Body of pancreas (tissue), 4 donors: ENCODE data around the gene DEK. TPM values are rescaled to one million over a fixed set of nuclear protein-coding genes. Genes with fewer than 3 reads are reported as not detected.

Experiments used
- ATAC-seq: fragments of 150-250 bp; one replicate; pipeline ENCODE4 v1.9.1; 2016
- DNase-seq, 4 donors: peaks; one replicate each; pipeline ENCODE4 v3.0.0-alpha.2; 2019
- H3K27ac ChIP-seq, 4 donors: fragments of 200-600 bp; sonication (generic); 1 replicate in 3 of 4; 2 replicates in 1 of 4; pipeline versions ENCODE4 v1.5.1 to v1.6.1; 2016 to 2019; ENCODE audit warnings: mild to moderate bottlenecking in 1 of 4, mixed read lengths in 1 of 4, moderate library complexity in 1 of 4
- H3K27me3 ChIP-seq, 2 donors: fragments of 200-600 bp; sonication (generic); one replicate each; pipeline ENCODE4 v1.6.0; 2016; ENCODE audit warnings: mild to moderate bottlenecking in 1 of 2
- H3K36me3 ChIP-seq, 2 donors: fragments of 200-600 bp; sonication (generic); replicated peaks in 1 of 2; 2 replicates each; pipeline ENCODE4 v1.5.1; 2016; ENCODE audit warnings: low read depth in 2 of 2; ENCODE audit not compliant: insufficient read depth in 1 of 2
- H3K4me1 ChIP-seq: fragments of 200-600 bp; sonication (generic); one replicate; pipeline ENCODE4 v1.6.0; 2016
- H3K4me3 ChIP-seq, 2 donors: fragments of 200-600 bp; sonication (generic); 1 replicate in 1 of 2; 2 replicates in 1 of 2; pipeline ENCODE4 v1.5.1; 2016 to 2019
- H3K9me3 ChIP-seq, 3 donors: fragments of 200-600 bp; sonication (generic); 1 replicate in 2 of 3; 2 replicates in 1 of 3; pipeline ENCODE4 v1.5.1; 2016
- POLR2A ChIP-seq, 3 donors: fragments of 450-650 bp; IDR thresholded peaks; one replicate each; pipeline ENCODE4 v1.6.1; 2016; ENCODE audit warnings: antibody characterized with exemption in 3 of 3, mild to moderate bottlenecking in 2 of 3
- WGBS, 2 donors: methylation state at CpG; one replicate each; pipeline ENCODE4 v1.1.5; 2017; 5-methylcytosine and 5-hydroxymethylcytosine counted together
- intact Hi-C: fragments of 100-400 bp; cut with DNase I; formaldehyde crosslinking; loops from one replicate; pipeline ENCODE4 v1.15.1; 2023
- total RNA-seq, 2 donors: library from RNA; depleted of rRNA; stranded (reverse); fragments of >200 nt; gene quantifications; one replicate each; pipeline ENCODE4 v1.1.0, GENCODE V29; 2016
- TF ChIP-seq, protein P1 (sequence below), 7 experiments: fragments of 450-650 bp in 4 of 7; fragments of 200-600 bp in 3 of 7; sonication (generic) in 3 of 7; IDR thresholded peaks; one replicate each; pipeline ENCODE4 v1.5.1; 2016 to 2019; ENCODE audit warnings: antibody characterized with exemption in 7 of 7

The DEK gene
- total RNA-seq, 2 donors from 2014 or later, result 67.2 to 72.9 TPM

DNA sequence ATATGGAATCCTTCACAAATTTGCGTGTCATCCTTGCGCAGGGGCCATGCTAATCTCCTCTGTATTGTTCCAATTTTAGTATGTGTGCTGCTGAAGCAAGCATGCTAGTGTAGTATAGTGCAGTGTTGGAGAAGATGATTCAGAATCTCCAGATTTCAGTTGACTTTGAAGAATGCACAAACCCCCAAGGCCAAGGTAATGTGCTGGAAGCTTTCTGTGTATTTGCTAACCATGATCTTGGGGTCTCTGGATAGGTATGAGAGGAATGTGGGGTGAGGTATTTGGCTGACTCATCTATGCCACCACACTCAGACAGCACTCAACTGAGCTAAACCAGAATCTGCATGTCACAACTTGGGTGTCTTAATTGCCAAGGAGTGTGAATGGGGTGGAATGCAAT is 42.6 kb upstream of the DEK start:
- H3K27me3 ChIP-seq, result no peaks in the 10 kb centered on the region
- intact Hi-C loops, result no loop called here
- no peak overlapping the region for H3K27ac ChIP-seq
- no peaks in the 10 kb centered on the region for H3K4me1 ChIP-seq
- WGBS, 2 donors, result 83 to 89% methylated on average over 2 of the region's 2 CpGs
- H3K9me3 ChIP-seq, result no peaks in the 10 kb centered on the region
- DNase-seq (no peak), ATAC-seq (no peak)
- H3K4me3 ChIP-seq, result no peak overlapping the region
- TF ChIP-seq POLR2A (IDR thresholded peaks at IDR 0.05), result no peak
- TF ChIP-seq, protein P1, sequence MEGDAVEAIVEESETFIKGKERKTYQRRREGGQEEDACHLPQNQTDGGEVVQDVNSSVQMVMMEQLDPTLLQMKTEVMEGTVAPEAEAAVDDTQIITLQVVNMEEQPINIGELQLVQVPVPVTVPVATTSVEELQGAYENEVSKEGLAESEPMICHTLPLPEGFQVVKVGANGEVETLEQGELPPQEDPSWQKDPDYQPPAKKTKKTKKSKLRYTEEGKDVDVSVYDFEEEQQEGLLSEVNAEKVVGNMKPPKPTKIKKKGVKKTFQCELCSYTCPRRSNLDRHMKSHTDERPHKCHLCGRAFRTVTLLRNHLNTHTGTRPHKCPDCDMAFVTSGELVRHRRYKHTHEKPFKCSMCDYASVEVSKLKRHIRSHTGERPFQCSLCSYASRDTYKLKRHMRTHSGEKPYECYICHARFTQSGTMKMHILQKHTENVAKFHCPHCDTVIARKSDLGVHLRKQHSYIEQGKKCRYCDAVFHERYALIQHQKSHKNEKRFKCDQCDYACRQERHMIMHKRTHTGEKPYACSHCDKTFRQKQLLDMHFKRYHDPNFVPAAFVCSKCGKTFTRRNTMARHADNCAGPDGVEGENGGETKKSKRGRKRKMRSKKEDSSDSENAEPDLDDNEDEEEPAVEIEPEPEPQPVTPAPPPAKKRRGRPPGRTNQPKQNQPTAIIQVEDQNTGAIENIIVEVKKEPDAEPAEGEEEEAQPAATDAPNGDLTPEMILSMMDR (IDR thresholded peaks at IDR 0.05), result no peak
- no peaks in the 10 kb centered on the region for H3K36me3 ChIP-seq

DNA sequence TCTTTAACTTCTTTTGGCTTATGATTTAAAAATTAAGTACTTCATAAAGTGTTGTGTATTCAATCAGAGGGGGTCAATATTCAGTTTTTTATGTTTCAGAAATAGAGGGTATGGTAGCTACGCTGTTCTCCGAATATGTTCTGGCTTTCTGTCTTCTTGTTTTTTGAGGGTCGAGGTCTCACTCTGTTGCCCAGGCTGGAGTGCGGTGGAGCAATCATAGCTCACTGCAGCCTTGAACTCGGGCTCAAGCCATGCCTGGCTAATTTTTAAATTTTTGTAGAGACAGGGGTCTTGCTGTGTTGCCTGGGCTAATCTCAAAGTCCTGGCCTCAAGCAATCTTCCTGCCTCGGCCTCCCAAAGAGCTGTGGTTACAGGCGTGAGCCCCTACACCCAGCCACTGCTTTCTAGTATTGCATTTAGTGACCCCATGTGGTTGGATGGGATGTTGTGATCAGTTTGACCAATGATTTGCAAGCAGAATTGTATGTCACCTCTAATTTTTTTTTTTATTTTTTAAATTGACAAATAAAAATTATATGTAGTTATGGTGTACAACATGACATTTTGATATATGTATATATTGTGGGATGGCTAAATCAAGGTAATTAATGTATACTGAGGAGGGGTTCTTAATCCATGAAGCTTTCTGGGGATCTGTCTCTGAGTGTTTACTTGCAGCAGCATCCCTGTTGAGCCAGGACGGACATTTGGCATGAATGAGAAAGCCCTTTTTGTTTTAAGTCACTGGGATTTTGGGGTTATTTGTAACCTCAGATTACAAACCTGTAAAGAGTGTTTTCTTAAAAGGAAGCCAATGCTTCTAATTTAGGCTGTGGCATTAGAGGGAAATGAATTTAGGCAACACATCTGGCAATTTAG is 38.5 kb upstream of the DEK start:
- ATAC-seq (no peak), DNase-seq (no peak)
- Histone ChIP-seq H3K4me3 (no peak overlapping the region), H3K9me3 (no peaks in the 10 kb centered on the region), H3K4me1 (no peaks in the 10 kb centered on the region), H3K27me3 (no peaks in the 10 kb centered on the region), H3K27ac (no peak overlapping the region), H3K36me3 (no peaks in the 10 kb centered on the region)
- no peak for TF ChIP-seq POLR2A (IDR thresholded peaks at IDR 0.05)
- TF ChIP-seq, protein P1 (IDR thresholded peaks at IDR 0.05), result no peak
- intact Hi-C loops, result no loop called here
- WGBS, 2 donors, result 71 to 77% methylated on average over 8 of the region's 8 CpGs

DNA sequence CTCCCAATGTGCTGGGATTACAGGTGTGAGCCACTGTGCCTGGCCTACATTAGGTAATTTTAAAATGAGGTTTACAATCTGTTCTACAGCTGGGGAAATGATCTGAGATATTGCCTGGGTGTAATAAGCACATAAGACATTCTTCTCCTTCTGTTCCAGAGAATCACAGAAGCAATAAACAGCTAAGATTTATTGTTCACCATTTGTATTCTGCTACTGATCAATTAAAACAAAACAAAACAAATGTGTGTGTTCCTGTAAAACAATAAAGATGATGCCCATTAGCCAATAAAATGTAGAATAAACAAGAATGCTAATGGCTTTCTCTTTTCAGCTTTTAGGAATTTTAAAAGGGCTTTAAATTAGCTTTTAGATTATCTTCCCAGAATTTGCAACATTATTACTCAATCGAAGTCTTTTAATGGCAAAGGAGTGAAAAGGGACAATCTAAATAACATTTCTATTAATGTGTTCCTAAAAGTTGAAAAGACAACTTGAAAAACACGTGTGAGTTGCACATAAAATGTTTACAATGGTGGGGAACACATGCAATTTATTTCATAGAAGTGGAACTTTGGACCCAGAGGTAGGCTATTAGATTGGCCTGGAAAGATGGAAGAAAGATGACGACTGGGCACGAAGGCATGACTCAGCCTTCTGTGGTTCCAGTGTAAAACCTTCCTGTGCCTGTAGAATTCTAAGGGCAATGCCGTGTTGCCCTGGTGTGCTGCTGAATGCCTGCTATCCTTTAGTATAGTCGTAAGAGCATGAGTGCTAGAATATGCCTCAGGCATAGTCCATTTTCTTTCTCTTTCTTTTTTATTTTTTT is 29.0 kb upstream of the DEK start:
- no peaks in the 10 kb centered on the region for H3K36me3 ChIP-seq
- no peak for ATAC-seq
- no peak for DNase-seq
- WGBS, 2 donors, result 52 to 53% methylated on average over 6 of the region's 6 CpGs
- TF ChIP-seq POLR2A (IDR thresholded peaks at IDR 0.05), result no peak
- TF ChIP-seq, protein P1 (IDR thresholded peaks at IDR 0.05), result no peak
- H3K4me3 ChIP-seq, result no peak overlapping the region
- no peaks in the 10 kb centered on the region for H3K9me3 ChIP-seq
- intact Hi-C loops, result no loop called here
- no peaks in the 10 kb centered on the region for H3K4me1 ChIP-seq
- H3K27ac ChIP-seq, result no peak overlapping the region
- no peaks in the 10 kb centered on the region for H3K27me3 ChIP-seq

DNA sequence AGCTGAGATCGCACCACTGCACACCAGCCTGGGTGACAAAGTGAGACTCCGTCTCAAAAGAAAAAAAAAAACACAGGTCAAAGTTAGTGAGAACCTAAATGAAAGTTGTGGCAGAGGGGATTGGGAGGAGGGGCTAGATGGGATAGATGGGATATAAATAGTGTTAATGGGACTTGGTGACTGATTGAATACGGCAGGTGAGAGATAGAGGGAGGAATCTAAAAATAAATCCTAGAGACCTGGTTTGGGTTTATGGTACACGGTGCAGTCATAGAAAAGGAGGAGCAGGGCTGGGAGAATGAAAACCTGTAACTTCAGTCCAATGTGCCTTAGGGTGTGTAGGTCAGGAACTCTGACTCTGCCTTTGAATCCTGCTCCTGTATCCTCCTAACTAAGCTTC is 25.0 kb upstream of the DEK start:
- Histone ChIP-seq H3K27ac (no peak overlapping the region), H3K4me3 (no peak overlapping the region), H3K27me3 (no peaks in the 10 kb centered on the region), H3K36me3 (no peaks in the 10 kb centered on the region), H3K9me3 (no peaks in the 10 kb centered on the region), H3K4me1 (no peaks in the 10 kb centered on the region)
- no peak for TF ChIP-seq POLR2A (IDR thresholded peaks at IDR 0.05)
- TF ChIP-seq, protein P1 (IDR thresholded peaks at IDR 0.05), result no peak
- 50 to 81% methylated on average over 4 of the region's 4 CpGs for WGBS, 2 donors
- ATAC-seq (no peak), DNase-seq (no peak)
- intact Hi-C loops, result no loop called here
